A549 (cell line): Measurements from ENCODE around the gene IL20RA. TPM values are rescaled to one million over a fixed set of nuclear protein-coding genes. Genes with fewer than 3 reads are reported as not detected.

ENCODE experiments used
- polyA plus RNA-seq, 4 experiments: library from polyadenylated mRNA; depleted of rRNA in 3 of 4; stranded (reverse); fragments of >200 nt; fragmentation: RNase III in 1 of 4; extraction: RNeasy Plus Mini Kit Qiagen cat#74134 plus additional on column Dnase treatment in 1 of 4; gene quantifications; 2 replicates in 3 of 4; 3 replicates in 1 of 4; pipeline ENCODE4 v1.2.3, GENCODE V29; 2011 to 2017
- small RNA-seq, 6 experiments: library from RNA; depleted of rRNA; stranded (forward); fragments of <200 nt; gene quantifications; one replicate each; pipeline ENCODE3, GENCODE V24; 2012

Gene IL20RA
- polyA plus RNA-seq, 2 of the 4 experiments (the other 2 are of a cell fraction): 0.08 TPM; not detected in 1

Small RNA genes lying within 50 kb of the gene (small RNA-seq; reads per million reads assigned to genes)
- gene RPL35AP3: 0 reads per million in 6 experiments

Other genes starting within 250 kb of the IL20RA start
- gene PEX7, start 222.4 kb downstream of the IL20RA start, polyA plus RNA-seq (2011; rRNA removed): 7.3 and 9.6 TPM in 2 replicates
- gene PEX7, start 222.4 kb downstream of the IL20RA start, polyA plus RNA-seq (2017; fragmentation: RNase III; extraction: RNeasy Plus Mini Kit Qiagen cat#74134 plus additional on column Dnase treatment): 6.0 to 6.9 TPM (median 6.2 TPM) in 3 replicates
- not detected in 2 replicates for gene SLC35D3, start 122.7 kb downstream of the IL20RA start, polyA plus RNA-seq (2011; rRNA removed)
- gene SLC35D3, start 122.7 kb downstream of the IL20RA start, polyA plus RNA-seq (2017; fragmentation: RNase III; extraction: RNeasy Plus Mini Kit Qiagen cat#74134 plus additional on column Dnase treatment): not detected in 3 replicates
- gene IL22RA2, start 128.7 kb upstream of the IL20RA start, polyA plus RNA-seq (2011; rRNA removed): not detected in 2 replicates
- not detected in 3 replicates for gene IL22RA2, start 128.7 kb upstream of the IL20RA start, polyA plus RNA-seq (2017; fragmentation: RNase III; extraction: RNeasy Plus Mini Kit Qiagen cat#74134 plus additional on column Dnase treatment)
- 48.7 and 54.9 TPM in 2 replicates for gene IFNGR1, start 174.4 kb upstream of the IL20RA start, polyA plus RNA-seq (2011; rRNA removed)
- 29.8 to 33.2 TPM (median 31.2 TPM) in 3 replicates for gene IFNGR1, start 174.4 kb upstream of the IL20RA start, polyA plus RNA-seq (2017; fragmentation: RNase III; extraction: RNeasy Plus Mini Kit Qiagen cat#74134 plus additional on column Dnase treatment)